GM18505 (cell line): Measurements from ENCODE around the gene BAIAP2.

ENCODE experiments used
- ATAC-seq: cut with Tn5 transposase; IDR thresholded peaks from one replicate; pipeline ENCODE4 v1.9.1; 2021; ENCODE audit not compliant: unreplicated experiment
- POLR2A ChIP-seq: IDR thresholded peaks from 4 replicates; pipeline ENCODE4 v1.6.1; 2011; ENCODE audit warnings: borderline replicate concordance; ENCODE audit not compliant: insufficient read depth, insufficient read length; ENCODE audit errors: extremely low read depth

Gene BAIAP2

DNA sequence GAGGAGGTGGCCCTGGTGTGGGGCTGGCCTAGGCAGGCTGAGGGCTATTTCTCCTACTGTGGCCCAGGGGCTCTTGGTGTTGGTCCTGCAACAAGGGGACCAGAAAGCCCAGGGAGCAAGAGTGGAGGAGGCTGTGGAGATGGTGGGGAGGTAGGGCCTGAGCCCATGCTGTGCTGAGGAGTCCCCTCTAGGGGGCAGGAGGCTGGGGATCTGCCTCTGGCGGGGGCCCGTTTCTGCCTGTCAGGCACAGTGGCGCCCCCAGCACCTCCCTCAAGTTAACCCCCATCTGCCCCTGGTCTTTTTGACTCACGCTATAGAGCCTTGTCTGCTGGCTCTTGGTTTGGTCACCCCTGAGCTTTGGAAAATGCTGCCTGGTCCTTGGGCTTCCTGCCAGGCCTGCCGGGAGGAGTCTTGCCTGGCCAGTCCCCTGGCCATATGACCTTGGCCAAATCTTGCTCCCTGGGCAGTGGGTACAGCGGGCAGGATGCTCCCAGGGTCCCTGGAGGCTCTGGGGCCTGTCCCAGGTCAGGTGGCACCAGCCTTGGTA, 5.9 kb downstream of the BAIAP2 start:
- ATAC-seq = no peak
- TF ChIP-seq POLR2A = no peak

DNA sequence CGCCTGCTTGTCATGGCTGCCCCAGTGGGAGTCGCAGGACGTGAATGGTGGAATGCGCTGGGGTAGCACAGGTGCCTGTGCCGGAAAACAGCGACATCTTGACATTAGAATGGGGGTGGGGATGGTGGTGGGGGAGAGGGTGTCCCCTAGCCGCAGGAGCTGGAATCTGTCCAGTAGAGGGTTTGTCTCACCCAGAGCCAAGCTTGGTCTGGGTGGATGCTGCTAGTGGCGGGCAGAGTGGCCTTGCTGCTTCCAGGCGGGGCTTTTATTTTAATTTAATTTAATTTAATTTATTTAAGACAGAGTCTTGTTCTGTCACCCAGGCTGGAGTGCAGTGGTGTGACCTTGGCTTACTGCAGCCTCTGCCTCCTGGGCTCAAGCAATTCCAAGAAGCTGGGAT, 7.7 kb downstream of the BAIAP2 start:
- no peak for TF ChIP-seq POLR2A
- ATAC-seq = no peak

DNA sequence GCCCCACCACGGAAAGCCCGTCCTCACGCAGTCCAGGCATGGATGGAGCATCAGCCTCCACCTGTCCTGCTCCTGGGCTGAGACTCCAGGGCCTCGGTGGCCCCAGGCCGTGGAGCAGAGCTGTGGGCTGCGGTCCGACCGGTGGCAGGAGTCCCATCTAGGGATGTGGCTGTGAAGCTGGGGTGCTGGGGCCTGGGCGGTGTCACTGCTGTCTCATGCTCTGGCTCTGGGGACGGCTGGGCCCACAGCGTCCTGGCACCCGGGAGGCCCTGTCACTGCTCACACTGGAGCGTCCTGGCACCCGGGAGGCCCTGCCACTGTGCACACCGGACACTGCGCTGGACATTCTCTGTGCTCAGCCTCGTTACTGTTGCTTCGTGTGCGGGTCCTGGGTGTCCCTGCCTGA, 8.4 kb downstream of the BAIAP2 start:
- ATAC-seq = no peak
- no peak for TF ChIP-seq POLR2A

DNA sequence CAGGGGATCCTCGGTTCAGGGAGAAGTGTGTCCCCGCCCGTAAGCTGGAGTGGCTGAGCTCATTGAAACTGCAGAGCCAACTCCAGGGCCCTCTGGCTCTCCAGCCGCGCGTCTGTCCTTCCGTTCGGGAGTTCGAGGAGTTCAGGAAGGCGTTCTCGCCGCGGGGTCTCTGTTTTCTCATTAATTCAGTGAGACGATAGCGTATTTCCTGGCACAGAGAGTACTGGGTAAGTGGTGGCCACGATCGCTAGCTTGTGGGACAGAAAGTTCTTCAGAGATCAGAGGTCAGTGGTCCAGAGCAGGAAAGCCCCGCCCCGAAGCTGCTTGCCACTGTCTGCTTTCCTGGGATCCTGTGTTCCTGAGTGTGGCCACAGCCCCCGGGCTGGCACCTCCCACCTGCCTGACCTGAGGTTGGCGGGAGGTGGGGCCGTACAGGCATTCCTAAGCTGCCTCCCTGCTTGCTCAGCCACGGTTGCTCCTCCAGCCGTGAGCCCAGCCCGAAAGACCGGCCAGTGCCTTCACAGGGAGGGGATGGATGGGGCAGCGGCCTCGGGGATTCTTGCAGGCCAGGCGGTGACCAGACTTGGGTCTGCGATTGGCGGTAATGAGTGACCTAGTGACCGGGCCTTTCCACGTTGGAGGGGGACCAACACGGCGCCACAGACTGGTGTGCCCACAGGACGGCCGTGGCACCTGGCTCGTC, 8.9 kb downstream of the BAIAP2 start:
- no peak for ATAC-seq
- TF ChIP-seq POLR2A = no peak

DNA sequence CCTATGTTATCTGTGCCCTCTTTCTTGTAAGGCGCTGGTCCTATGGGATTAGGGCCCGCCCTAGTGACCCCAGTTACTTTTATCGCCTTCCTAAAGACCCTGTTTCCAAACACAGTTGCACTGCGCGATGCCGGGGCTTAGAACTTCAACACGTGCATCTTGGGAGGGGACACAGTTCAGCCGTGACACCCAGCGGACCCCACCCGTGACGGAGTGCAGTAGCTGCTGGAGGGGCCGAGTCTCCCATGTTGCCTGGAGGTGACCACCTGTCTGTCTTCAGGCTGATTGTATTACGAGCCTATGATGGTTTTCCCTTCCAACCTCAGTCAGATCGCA, 9.4 kb downstream of the BAIAP2 start:
- no peak for ATAC-seq
- no peak for TF ChIP-seq POLR2A

DNA sequence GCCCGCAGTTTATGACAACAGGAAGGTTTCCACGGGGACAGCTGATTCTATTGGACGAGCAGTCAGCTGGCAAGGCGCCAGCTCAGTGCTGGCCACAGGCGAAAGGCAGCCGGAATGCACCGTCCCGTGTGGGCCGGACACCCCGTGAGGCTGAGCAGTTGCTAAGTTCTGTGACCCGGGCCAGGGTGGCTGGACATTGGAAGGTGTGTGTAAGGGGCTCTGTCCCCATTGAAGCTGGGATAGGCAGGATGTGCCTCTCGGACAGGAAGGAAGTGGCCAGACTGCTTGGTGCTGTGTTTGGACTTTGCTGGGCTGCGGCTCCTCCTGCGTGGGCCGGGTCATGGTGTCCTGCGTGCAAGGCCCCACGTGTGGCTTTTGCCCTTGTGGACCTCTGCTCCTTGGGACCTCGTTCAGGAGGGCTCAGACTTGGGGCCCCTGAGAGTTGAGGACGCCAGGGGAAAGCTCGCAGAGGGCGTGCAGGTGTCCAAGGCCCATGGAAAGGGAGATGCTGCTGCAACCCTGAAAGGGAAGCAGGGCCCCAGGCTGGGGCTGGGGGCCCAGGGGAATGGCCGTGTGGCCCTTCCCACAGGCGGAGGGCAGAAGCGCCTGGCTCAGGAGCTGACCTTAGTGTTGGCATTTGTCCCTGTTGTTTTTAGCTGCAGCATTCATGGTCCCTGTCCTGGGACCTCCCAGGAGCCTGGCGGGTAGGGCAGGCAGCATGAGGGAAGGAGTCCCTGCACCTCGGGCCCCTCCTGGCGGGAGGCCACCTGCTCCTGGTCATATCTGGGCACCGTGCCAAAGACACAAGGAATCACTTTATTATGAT, 10.0 kb downstream of the BAIAP2 start:
- TF ChIP-seq POLR2A = no peak
- no peak for ATAC-seq

DNA sequence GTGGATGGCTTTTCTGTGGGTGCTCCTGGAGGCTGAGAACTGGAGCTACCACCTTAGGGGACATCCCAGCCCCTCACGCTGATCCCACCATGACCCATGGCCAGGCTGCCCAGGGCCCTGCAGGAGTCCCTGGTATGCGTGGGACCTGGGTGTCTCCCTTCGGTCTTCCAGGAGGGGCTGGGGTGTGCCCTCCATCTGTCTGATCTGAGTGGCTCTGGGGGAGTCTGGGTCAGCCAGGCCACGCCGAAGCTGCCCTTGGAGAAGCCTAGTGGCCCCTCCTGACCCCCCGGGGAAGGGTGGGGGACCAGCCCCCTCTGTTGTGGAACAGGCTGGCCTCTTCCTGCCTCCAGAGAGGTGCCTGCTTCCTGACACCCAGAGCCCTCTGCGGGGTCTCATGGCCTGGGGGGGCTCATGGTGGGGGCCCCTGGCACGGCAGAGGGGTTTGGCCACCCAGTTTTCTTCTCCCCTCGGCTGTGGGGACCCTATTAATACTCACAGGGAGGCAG, 10.7 kb downstream of the BAIAP2 start:
- no peak for TF ChIP-seq POLR2A
- no peak for ATAC-seq

DNA sequence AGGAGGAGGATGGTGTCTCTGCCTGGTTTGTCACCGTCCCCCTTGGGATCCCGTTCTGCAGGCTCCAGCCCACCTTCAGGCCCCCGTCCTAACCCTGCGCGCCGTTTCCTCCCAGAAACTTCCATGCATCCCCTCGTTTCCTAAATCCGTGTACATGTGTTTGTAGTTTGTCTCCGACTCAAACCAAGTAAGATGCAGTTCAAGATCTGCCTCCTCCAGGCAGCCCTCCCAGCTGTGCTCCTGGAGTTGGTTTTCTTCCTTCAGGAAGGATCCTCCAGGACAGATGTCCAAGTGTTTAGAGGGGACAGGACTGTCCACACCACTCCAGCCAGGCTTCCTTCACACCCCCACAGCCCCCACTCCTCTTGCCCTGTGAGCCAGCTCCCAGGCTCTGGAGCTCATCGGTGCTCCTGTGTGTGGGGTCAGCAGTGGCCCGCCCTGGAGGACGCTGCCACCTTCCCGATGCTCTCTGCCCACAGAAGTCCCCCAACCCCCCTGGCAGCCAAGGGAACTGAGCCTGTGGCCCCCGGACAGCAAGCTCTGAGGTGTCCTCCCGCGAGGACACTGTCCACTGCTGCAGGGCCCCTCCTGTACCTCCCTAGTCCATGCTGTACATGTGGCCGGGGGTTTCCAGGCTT, 11.3 kb downstream of the BAIAP2 start:
- no peak for TF ChIP-seq POLR2A
- no peak for ATAC-seq

DNA sequence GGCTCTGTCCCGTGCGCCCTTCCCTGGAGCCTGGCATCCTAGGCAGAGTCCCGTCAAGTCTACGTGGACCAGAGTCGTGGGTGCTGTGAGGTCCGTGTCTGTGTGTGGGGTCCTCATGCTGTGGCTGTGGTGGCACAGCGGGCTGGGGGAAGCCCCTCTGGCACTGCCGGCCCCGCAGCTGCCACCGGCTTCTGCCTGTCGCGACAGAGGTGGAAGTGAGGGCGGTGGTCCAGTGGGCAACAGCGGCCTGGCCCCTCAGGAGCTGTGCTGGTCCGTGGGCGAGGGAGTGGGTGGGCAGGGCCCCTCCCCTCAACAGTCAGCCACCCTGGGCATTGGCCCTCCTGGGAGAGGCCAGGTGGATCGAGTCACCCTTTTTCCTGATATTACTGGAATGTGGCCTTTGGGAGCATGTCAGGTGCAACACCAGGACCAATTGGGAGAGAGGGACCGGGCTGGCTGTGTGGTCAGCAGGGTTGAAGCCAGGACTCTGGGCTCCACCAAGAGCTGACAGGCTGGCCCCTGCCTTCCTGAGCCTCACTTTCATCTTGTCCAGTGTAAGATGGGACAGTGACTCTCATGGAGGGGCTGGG, 11.9 kb downstream of the BAIAP2 start:
- ATAC-seq = no peak
- no peak for TF ChIP-seq POLR2A

DNA sequence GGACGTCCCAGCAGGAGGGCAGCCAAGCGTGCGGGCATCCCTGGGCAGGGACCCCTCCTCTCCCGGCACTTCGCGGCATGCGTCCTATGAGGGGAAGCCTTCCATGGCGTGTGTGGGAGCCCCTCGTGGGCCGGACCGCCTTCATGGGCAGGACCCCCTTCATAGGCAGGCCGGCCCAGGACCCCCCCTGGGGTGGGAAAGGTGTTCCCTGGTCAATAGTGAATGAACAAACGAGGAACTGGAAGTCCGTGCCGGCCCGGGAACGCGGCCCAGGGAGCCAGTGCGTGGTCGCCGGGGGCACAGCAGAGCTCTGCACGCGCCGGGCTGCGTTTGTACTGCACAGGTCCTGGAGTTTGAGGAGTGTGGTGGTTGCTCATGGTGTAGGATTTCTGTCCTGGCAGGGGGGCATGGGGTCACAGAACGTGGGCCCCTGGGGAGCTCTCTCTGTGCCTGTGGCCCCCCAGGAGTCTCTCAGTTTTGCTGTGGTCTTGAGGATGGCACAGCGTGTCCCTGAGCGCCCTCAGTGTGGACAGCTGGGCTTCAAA, 13.9 kb downstream of the BAIAP2 start:
- ATAC-seq = no peak

DNA sequence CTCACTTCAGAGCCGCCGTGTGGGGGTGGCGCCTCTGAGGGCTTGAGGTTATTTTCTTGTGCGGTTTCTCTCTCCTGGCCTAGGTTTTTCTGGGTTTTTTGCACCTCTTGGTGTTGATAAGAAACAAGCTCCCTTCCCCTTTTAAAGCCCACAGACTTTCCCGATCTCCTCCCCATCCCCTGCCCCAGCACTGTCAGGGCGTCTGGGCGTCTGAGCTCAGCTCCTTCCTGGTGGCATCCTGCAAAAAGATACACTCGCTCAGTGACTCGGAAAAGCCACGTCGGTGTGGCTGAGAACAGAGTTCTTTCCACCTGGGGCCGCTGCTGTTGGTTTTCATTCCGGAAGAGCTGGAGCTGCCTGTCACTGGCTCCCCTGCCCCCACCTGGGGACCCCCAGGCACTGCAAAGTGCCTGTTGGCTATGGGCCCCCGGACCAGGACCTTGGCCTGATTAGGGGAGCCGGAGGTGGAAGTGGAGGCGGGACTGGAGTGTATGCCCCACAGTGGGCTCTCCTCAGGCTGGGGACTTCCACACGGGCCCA, 14.5 kb downstream of the BAIAP2 start:
- no peak for ATAC-seq
- no peak for TF ChIP-seq POLR2A

More for the DNA sequence above, 13.9 kb downstream of the BAIAP2 start:
- TF ChIP-seq POLR2A = no peak

DNA sequence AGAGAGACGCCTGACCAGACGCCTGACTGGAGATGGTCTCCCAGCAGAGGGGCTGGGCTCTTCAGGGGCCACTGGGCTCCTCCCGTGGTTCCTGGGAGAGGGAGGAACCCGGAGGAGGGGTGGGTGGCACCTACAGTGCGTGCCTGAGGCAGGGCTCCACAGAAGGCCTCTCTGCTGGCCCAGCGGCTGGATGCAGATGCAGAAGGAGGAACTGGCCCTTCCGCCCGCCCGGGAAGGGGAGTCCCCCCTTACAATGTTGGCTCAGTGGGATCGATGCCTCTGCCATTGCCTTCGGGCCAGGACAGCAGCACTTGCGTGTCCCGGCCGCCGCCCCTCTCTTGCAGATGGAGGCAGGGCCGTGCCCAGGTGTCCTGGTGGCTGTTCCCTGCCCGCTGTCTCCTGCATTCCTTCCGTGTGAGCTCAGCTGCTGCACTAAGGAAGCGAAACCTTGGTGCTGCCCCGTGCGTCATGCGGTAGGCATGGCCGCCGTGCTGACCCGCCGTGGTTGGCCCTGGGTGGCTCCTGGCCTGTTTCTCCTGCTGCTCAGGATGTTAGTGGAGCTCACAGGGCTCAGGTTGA, 15.1 kb downstream of the BAIAP2 start:
- TF ChIP-seq POLR2A = no peak
- ATAC-seq = no peak
